ENCODE measurements around the gene AGAP1.

The AGAP1 gene

GRCh38 chr2:235570966-235571692, 77.3 kb downstream of the AGAP1 start:
- peak overlapping the region; percentile 81 for H3K27ac ChIP-seq
- TF ChIP-seq CTCF (conservative IDR thresholded peaks at IDR 0.05), result no peak

- peak overlapping the region; percentile 81 for H3K27ac ChIP-seq
- TF ChIP-seq CTCF (conservative IDR thresholded peaks at IDR 0.05), result no peak
These were observed 78.7 kb downstream of the AGAP1 start for GRCh38 chr2:235572592-235572991.

GRCh38 chr2:235573331-235574221, 79.7 kb downstream of the AGAP1 start:
- no peak for TF ChIP-seq CTCF (conservative IDR thresholded peaks at IDR 0.05)
- peak overlapping the region; percentile 81 for H3K27ac ChIP-seq

GRCh38 chr2:235575431-235575830, 81.6 kb downstream of the AGAP1 start:
- no peak for TF ChIP-seq CTCF (conservative IDR thresholded peaks at IDR 0.05)
- peak overlapping the region; percentile 81 for H3K27ac ChIP-seq

GRCh38 chr2:235575904-235576303, 82.1 kb downstream of the AGAP1 start:
- H3K27ac ChIP-seq, result peak overlapping the region; percentile 81
- TF ChIP-seq CTCF (conservative IDR thresholded peaks at IDR 0.05), result no peak

- H3K27ac ChIP-seq, result peak overlapping the region; percentile 81; the same call in 1 of the 2 replicates
- no peak for TF ChIP-seq CTCF (conservative IDR thresholded peaks at IDR 0.05)
These were observed 82.6 kb downstream of the AGAP1 start for GRCh38 chr2:235576337-235576910.

All from VCaP (cell line).